Measurements from ENCODE around the gene ADAMTS9. TPM values are rescaled to one million over a fixed set of nuclear protein-coding genes. Genes with fewer than 3 reads are reported as not detected.

Gene ADAMTS9
- total RNA-seq, 1 donor: 0.81 TPM

- DNase-seq (ENCODE audit: low read depth in 2 of 3, low spot score in 2 of 3): no peak
Observed at GRCh38 chr3:64621726-64622395, 65.9 kb downstream of the ADAMTS9 start.

- no peak for DNase-seq (ENCODE audit: low read depth in 2 of 3, low spot score in 2 of 3)
Observed at GRCh38 chr3:64621275-64621674, 66.5 kb downstream of the ADAMTS9 start.

DNA sequence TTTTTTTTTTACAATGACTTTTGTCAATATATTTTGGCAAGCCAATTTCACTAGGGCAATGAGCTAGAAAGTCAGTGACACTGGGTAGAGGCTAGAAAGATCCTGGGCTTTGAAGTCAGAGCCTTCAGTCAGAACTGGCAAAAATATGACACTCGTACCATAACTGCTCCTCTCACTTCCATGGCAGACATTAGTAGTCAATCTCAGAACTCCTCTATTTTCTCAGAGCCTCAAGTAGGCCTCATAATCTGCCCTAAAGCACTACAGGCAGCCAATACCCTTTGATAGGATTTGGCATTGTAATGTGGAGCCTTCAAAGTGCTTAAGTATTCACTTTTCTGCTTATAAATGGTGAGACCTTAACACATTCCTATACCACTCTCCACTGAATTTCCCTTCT, 67.8 kb downstream of the ADAMTS9 start:
- no peak for DNase-seq (ENCODE audit: low read depth in 2 of 3, low spot score in 2 of 3)

- DNase-seq (ENCODE audit: low read depth in 2 of 3, low spot score in 2 of 3): no peak
Observed at GRCh38 chr3:64619216-64619615, 68.6 kb downstream of the ADAMTS9 start.

DNA sequence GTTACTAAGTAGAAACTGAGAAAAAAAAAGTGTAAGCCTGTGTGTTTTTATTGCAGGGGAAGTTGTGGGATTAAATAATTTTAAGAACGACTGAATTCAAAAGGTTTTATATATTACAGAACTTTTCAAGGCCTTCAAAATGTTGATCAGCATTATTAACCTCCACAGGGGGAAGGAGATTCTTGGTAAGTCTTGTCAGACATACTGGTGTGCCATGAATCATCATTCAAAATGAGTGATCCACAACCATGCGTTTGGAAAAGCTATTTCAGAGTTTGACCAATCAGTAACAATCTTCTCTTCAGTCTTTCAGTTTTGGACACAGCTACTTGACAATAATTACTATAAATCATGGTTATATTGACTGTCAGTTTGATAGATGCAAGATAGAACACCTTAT, 70.2 kb downstream of the ADAMTS9 start:
- DNase-seq (ENCODE audit: low read depth in 2 of 3, low spot score in 2 of 3): no peak

DNA sequence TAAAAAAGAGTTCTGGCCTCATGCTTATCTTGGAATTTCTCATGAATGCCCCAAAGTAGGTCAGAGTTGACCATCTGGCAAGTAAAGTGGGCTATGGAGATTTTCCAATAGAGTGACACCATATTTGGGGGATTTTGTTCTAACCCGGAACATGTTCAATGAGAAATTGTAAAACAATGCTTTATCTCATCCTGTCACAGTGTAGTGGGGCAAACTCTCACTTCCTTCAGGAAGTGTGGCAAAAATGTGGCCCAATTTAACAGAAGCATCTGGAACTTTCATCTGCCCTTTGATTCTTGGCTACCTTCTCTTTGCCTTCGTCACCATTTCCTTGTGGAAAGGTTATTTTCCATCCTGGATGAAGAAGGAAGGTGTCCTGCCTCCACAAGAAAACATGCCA, 70.8 kb downstream of the ADAMTS9 start:
- peak in 2 of 3 donors; percentile 41 to 71 for DNase-seq (ENCODE audit: low read depth in 2 of 3, low spot score in 2 of 3)

GRCh38 chr3:64612916-64613526, 74.8 kb downstream of the ADAMTS9 start:
- no peak for DNase-seq (ENCODE audit: low read depth in 2 of 3, low spot score in 2 of 3)

DNA sequence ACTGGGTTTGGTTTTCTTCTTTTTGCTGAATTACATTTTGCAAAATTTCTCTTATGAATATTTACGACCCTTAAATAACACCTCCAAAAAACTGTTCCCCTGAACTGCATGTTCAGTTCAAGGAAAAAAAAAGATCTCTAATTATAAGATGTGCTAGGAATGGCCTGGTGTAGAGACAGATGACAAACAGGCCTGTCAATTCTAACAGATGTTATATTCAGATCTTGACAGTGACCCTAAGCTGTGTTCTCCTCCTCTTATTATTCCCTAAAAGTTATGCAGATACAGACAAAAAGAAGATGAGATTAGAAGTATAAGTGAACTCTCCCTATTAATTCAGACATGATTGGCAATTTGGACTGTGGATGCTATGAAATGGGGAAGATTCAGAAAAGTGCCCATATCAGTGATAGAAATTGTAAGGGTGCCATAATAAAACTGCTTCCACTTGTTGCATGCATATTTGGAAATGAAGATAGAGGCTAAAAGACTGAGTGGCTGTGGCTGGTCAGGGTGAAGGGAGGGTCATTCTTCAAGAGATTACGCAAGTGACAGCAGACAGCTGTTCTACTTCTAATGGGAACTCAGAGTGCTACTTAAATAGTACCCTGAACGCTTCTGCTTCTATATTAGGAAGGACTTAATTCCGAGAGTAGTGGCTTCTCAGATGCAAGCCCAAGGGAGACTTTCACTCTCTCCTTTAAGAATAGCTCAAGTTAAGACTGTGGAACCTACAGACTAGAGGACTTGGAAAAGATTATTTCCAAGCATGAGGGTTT, 75.5 kb downstream of the ADAMTS9 start:
- no peak for DNase-seq (ENCODE audit: low read depth in 2 of 3, low spot score in 2 of 3)

DNA sequence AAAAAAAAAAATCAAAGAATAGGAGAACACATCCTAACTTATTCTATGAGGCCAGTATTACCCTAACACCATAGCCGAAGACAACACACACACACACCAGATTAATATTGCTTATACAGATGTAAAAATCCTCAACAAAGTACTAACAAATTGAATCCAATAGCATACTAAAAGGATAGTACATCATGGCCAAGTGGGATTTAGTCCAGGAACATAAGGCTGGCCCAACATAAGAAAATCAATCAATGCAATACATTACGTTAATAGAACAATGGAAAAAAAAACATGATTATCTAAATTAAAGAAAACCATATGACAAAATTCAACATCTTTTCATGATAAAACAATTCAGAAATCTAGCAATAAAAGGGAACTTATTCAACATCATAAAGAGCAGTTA, 79.1 kb downstream of the ADAMTS9 start:
- no peak for DNase-seq (ENCODE audit: low read depth in 2 of 3, low spot score in 2 of 3)

- no peak for DNase-seq (ENCODE audit: low read depth in 2 of 3, low spot score in 2 of 3)
Observed at GRCh38 chr3:64607032-64607551, 80.7 kb downstream of the ADAMTS9 start.

GRCh38 chr3:64604313-64604712, 83.5 kb downstream of the ADAMTS9 start:
- DNase-seq (ENCODE audit: low read depth in 2 of 3, low spot score in 2 of 3): no peak

- DNase-seq (ENCODE audit: low read depth in 2 of 3, low spot score in 2 of 3): no peak
Observed at GRCh38 chr3:64601824-64602223, 86.0 kb downstream of the ADAMTS9 start.

DNA sequence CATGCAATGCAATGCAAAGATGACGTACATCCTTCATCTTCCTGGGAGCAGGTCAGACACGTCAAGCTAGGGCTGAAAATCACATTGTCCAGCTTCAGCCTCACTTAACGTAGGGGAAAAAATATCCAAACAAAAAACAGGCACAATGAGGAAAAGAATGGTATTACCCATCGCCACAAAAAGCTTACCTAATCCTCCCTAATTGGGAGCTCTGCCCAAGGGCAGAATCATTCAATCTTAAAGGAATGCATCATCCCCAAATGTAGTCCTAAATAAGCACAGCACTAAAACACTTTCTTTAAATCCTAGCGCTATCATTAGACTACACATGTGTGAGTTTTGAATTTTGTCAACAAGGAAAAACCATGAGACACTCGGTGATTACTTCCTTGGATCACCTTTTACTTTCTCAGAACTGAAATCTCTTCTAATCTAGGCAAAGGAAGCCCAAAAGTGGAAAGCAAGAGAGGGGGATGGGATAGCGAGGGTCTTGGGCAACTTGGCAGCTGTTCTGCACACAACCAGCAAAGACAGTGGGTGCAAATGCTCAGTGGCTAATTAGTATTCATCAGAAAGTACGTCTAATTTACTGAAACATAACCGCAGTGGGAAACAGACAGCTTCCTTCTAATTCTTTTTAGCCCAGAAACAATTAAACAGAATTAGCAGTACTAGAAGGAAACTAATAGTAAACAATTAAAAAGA, 87.4 kb downstream of the ADAMTS9 start:
- DNase-seq (ENCODE audit: low read depth in 2 of 3, low spot score in 2 of 3): no peak

GRCh38 chr3:64599651-64600050, 88.1 kb downstream of the ADAMTS9 start:
- DNase-seq (ENCODE audit: low read depth in 2 of 3, low spot score in 2 of 3): no peak

GRCh38 chr3:64595253-64595694, 92.5 kb downstream of the ADAMTS9 start:
- DNase-seq (ENCODE audit: low read depth in 2 of 3, low spot score in 2 of 3): no peak

GRCh38 chr3:64594134-64594533, 93.7 kb downstream of the ADAMTS9 start:
- no peak for DNase-seq (ENCODE audit: low read depth in 2 of 3, low spot score in 2 of 3)

DNA sequence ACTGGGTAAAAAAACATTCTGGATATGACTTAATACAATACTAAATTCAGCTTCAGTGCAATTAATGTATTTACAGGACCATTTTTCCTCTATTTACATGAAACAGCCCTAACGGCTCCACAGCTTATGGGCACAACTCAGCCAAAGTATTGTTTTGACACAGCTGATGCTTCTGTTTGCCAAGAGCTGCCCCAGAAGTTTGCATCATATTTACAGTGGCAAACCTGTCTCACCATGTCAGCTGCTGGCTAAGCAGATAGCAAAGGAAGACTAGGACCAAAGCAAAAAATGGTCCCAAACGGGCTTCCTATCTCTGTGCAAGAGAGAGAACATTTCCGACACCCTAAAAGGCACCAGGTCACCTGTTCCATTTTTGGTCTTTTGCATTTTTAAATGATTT, 94.5 kb downstream of the ADAMTS9 start:
- no peak for DNase-seq (ENCODE audit: low read depth in 2 of 3, low spot score in 2 of 3)

DNA sequence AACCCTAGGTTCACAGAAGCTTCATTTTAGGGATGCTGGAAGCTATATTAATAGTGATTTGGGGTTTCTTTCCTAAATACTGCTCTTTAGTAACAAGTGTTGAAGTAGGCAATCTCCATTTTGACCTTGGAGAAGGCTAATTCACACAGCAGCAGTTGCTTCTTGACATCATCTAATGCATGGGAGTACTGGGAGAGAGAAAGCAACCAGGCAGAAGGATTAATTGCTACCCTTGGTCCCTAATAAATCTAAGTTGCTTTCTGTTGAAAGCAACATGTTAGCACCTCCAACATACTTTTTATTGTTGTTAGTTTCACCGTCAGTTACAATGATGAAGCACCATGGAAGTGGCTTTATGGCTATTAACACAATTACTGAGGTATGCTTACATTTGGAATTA, 96.2 kb downstream of the ADAMTS9 start:
- no peak for DNase-seq (ENCODE audit: low read depth in 2 of 3, low spot score in 2 of 3)

- DNase-seq (ENCODE audit: low read depth in 2 of 3, low spot score in 2 of 3): no peak
Observed at GRCh38 chr3:64588380-64588779, 99.4 kb downstream of the ADAMTS9 start.

GRCh38 chr3:64586952-64587351, 100.8 kb downstream of the ADAMTS9 start:
- no peak for DNase-seq (ENCODE audit: low read depth in 2 of 3, low spot score in 2 of 3)

- no peak for DNase-seq (ENCODE audit: low read depth in 2 of 3, low spot score in 2 of 3)
Observed at GRCh38 chr3:64584179-64584578, 103.6 kb downstream of the ADAMTS9 start.

Measured in hematopoietic multipotent progenitor cell (in vitro differentiated cells).